Measurements from ENCODE around the gene GPC6.

- no peak for TF ChIP-seq TARDBP (IDR thresholded peaks at IDR 0.05)
- no peak for TF ChIP-seq ARNT (IDR thresholded peaks at IDR 0.05)
- TF ChIP-seq ZNF384 (IDR thresholded peaks at IDR 0.05) = no peak
- no peak for TF ChIP-seq FOXA1 (IDR thresholded peaks at IDR 0.05)
- TF ChIP-seq SUZ12 (IDR thresholded peaks at IDR 0.05) = no peak
- no peak; the same call in 1 of the 2 replicates for TF ChIP-seq L3MBTL2 (conservative IDR thresholded peaks at IDR 0.05)
- no peak for TF ChIP-seq BHLHE40 (IDR thresholded peaks at IDR 0.05; ENCODE audit: borderline replicate concordance)
- TF ChIP-seq FOXK2 (IDR thresholded peaks at IDR 0.05) = no peak
- no peak for TF ChIP-seq SP1 (IDR thresholded peaks at IDR 0.05)
- TF ChIP-seq LEF1 (IDR thresholded peaks at IDR 0.05; ENCODE audit: borderline replicate concordance) = no peak
- TF ChIP-seq FOXM1 (IDR thresholded peaks at IDR 0.05; ENCODE audit: borderline replicate concordance) = no peak
- no peak for TF ChIP-seq CTBP1 (IDR thresholded peaks at IDR 0.05; ENCODE audit: borderline replicate concordance)
Observed at GRCh38 chr13:93217721-93218261, 8.8 kb upstream of the GPC6 start.
